ENCODE results near the gene GLDN.
"Not testable (repeated sequence)": the region's sequence is repeated elsewhere in the genome, so short reads cannot be mapped to it uniquely, and the experiment has no call there.

The GLDN gene

DNA sequence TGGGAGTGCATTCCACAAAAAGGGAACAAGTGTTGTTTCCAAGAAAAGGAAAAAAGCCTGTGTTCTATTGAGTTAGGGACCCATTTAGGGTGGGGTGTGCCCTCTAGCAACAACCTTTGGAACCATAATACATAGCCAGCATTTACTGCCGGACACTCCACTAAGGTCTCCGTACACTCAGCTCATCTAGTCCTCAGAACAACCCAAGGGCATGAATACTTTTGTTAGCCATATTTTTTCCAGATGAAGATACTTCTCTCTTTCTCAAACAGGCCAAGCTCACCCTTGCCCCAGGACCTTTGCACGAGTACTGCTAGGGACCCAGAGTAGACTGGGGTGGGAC is 46.2 kb downstream of the GLDN start:
- DNase-seq (ENCODE audit: low read depth, low spot score), result no peak

DNA sequence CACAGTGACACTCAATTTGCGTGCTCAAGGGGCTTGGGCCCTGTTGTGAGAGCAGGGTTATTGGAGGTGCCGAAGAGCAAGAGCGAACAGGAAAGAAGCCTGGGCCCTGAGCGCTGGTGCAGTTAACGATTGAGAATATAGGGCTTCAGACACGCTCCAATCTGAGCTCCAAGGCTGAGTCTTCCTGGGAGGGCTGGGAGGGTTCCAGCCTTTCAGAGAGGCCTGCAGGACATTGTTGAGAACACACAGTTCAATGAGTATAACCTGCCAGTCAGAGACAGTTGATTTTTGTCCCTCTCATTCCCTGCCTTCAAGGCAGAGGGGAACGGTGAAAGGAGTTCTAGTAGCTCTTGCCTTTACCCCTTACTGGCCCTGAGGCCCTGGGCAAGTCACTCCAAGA is 47.3 kb downstream of the GLDN start:
- DNase-seq (ENCODE audit: low read depth, low spot score), result no peak

DNA sequence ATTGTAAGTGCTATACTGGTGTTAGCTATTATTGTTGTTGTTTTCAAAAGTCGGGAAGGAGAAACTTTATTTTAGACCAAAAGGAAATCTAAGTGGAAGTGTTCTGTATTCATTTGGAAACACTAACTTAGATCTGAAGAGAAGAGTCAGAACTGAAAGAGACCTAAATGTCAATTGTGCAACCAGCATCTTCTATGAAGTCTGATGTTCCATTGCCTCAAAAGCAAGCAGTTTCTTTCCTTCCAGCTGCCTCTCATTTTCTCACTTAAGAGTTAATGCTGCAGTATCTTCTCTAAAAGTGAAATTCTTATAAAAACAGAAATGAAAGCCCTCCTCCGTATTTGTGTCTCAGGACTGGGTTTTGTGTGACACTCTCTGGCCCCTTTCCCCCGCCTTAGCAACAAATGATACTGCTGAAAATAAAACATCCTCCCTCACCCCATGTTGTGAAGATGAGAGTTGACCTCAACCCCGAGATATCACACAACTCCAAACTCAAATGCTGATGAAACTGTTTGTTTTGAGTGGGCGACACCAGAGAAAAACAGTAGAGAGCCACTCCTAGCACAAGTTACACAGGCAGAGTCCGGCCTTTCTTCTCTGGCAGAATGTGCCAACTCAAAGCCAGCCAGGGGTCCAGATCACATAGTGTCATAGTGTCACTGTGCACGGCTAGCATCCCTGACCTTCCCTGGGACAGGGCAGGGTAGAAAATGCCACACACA is 48.9 kb downstream of the GLDN start:
- no peak for DNase-seq (ENCODE audit: low read depth, low spot score)

- no peak for DNase-seq (ENCODE audit: low read depth, low spot score)
Observed at GRCh38 chr15:51390966-51391422, 49.5 kb downstream of the GLDN start.

DNA sequence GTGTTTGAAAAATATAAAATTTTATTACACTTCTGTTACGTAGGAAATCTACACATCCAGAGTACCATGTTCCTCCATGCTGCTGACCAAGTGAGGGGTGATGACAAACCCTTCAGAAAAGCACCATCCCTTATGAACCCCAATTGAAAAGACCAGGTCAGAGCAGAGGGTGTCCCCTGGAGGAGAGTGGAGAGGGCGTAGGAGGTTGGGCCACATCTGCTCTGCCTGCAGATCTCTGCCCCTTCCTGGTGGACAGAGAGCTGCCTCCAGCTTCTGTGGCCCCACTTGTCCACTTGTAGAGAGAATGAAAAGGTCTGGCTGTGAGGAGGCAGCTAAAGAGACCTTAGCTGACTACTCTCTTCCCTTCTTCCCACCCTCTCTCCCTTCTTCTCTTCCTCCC is 55.5 kb downstream of the GLDN start:
- DNase-seq (ENCODE audit: low read depth, low spot score), result no peak

DNA sequence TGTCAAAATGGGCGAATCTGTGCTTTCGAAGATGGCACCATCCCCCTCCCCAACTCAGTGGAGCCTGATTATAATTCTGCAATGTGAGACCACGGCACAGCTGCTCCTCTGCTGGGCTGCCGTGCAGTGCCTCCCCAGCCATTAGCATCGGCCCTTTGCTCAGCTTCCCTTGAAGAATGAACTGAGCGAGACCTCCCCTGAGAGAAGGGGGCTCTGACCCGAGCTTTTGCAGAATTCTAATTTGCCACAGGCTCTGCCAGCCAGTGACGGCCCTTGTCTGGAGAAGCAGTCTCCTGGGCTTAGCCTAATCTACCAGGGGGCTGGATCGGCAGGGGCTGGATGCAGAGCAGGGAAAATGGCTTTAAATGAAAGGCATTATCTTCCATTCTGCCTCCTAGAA is 57.2 kb downstream of the GLDN start:
- no peak for DNase-seq (ENCODE audit: low read depth, low spot score)

- DNase-seq (ENCODE audit: low read depth, low spot score), result no peak
Observed at GRCh38 chr15:51401051-51401780, 59.8 kb downstream of the GLDN start.

DNA sequence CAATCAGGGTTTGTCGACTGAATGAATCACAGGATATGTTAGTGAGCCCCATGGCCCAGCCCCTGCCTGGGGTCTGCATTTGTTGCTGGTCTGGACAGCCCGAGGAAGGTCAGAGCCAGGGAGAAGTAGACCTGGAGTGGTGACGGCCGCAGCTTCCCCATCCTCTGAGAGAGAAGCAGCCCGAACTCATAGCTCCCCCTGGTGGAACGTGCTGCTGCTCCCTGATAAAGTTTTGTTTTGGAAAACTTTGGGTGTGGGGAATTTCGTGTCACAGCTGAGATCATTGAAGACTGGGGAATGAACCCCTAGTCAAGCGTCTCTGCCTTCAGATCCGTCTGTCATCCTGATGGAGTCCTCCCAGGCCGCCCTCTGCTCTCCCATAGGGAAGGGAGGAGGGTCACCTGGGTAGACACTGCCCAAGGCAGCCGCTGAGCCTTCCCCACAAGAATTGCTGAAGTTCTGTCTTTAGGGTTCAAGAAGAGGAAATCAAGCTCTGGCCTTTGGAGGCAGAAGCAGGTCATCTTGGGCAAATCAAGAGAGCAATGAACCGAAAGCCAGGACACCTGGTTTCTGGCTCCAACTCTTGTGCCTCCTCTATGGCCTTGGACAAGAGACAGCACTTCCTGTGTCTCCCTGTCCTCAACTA is 60.5 kb downstream of the GLDN start:
- no peak for DNase-seq (ENCODE audit: low read depth, low spot score)

- no peak for DNase-seq (ENCODE audit: low read depth, low spot score)
Observed at GRCh38 chr15:51403072-51403878, 61.8 kb downstream of the GLDN start.

GRCh38 chr15:51403946-51404695 is 62.7 kb downstream of the GLDN start:
- no peak for DNase-seq (ENCODE audit: low read depth, low spot score)

DNA sequence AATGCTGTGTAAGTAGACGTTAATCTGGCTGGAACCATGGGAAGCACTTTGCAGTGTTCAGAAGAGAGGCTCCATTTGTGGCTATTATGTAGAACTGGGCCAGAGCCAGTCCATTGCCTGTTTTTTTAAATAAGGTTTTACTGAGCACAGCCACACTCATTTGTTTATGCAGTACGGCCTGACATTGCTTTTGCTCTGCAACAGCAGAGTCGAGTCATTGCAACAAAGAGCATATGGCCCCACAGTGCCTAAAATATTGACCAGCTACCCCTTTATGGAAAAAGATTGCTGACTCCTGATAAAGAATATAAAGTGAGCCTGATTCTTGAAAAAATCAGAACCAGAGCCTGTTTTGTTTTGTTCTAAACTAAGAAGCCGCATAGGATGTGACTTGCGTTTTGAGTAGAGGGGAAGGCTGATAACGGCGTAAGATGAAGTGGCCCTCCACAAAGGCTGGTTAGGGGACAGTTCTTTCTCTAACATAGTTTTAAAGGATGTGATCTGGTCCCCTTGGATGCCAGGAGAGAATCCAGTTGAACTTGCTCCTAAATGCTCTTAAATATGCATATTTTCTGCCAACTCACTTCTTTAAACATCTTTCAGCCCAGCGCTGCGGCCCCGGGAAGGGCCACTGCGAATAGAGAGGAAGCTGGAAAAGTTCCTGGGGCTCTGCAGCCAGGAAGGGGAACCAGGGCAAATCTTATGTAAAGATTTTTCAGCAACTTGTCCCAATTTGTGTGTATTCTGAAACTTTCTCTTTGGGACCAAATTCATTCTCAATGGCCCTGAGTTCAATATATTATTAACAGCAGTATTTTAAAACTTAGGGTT is 64.5 kb downstream of the GLDN start:
- DNase-seq (ENCODE audit: low read depth, low spot score), result no peak

- DNase-seq (ENCODE audit: low read depth, low spot score), result no peak
Observed at GRCh38 chr15:51414256-51414860, 72.9 kb downstream of the GLDN start.

GRCh38 chr15:51416129-51416528 is 74.7 kb downstream of the GLDN start:
- no peak for DNase-seq (ENCODE audit: low read depth, low spot score)

- DNase-seq (ENCODE audit: low read depth, low spot score), result not testable (repeated sequence)
Observed at GRCh38 chr15:51423040-51423439, 81.6 kb downstream of the GLDN start.

- DNase-seq (ENCODE audit: low read depth, low spot score), result no peak
Observed at GRCh38 chr15:51424780-51425179, 83.3 kb downstream of the GLDN start.

DNA sequence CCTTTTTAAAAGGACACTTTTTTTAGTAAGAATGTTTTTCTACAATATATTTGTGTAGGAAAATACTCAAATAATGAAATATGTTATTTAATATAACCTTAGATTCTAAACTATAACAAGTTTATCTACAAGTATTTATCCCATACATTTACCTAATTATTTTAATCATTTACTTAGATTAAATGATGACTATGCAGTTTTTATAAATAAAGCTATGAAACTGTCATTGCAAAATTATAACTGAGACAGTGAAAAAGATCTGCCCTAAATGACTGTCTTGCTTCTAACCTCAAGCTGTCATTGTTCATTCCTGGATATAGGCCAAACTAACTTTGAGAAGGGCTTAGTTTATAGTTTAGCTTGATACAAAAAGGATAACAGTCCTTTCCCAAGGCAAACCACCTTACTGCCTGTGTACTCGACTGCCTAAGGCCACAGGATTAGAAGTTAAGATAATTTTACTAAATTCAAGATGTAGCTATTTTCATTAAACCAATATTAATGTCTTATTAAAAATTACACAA is 84.1 kb downstream of the GLDN start:
- no peak for DNase-seq (ENCODE audit: low read depth, low spot score)

DNA sequence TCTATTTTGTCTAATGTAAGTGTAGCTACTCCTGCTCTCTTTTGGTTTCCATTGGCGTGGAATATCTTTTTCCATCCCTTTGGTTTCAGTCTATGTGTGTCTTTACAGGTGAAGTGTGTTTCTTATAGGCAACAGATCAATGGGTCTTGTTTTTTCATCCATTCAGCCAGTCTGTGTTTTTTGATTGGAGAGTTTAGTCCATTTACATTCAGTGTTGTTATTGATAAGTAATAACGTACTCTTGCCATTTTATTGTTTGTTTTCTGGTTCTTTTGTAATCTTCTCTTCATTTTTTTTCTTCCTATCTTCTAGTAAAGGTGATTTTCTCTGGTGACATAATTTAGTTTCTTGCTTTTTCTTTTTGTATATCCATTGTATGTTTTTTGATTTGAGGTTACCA is 97.1 kb downstream of the GLDN start:
- DNase-seq (ENCODE audit: low read depth, low spot score), result no peak

DNA sequence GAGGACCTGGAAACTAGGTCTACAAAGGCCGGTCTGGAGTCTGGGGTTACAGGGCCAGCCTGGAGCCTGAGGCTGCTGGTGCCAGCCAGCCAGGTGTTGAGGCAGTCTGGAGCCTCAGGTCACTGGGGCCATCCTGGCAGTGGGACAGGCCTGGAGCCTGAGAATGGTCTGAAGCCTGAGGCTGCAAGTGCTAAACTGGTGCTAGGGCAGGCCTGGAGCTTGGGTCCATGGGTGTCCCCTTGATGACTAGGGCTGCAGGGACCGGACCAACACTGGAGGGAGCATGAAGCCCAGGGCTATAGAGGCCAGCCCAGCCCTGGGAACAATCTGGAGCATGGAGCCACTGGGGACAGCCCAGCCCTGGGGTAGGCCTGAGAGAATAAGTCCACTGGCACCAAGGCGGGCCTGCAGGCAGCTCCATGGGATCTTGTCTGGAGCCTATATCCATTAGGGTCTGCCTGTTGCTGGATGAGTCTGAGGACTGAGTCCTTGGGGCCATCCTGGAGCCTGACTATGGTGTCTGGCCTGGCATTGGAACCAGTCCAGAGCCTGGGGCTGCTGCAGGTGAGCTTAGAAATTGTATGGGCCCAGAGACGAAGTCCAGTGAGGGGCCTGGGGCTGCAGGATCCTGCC is 101.9 kb downstream of the GLDN start:
- peak; percentile 1 for DNase-seq (ENCODE audit: low read depth, low spot score)

- no peak for DNase-seq (ENCODE audit: low read depth, low spot score)
Observed at GRCh38 chr15:51444112-51444511, 102.7 kb downstream of the GLDN start.

Data from brain pericyte (primary cell).